OCI-LY1 (cell line): ENCODE measurements around the gene GPX3.

Experiments used
- CTCF ChIP-seq: fragments of 200-600 bp; sonication (generic), shearing (Covaris generic); IDR thresholded peaks from 2 replicates; pipeline ENCODE4 v1.5.1; 2017; ENCODE audit warnings: mild to moderate bottlenecking, antibody characterized with exemption, low read length, moderate library complexity, mixed read lengths
- EZH2 ChIP-seq: fragments of 200-600 bp; sonication (generic), shearing (Covaris generic); IDR thresholded peaks from 2 replicates; pipeline ENCODE4 v1.8.0; 2017; ENCODE audit warnings: borderline replicate concordance, mixed run types, mild to moderate bottlenecking, antibody characterized with exemption, low read length, moderate library complexity, mixed read lengths

DNA sequence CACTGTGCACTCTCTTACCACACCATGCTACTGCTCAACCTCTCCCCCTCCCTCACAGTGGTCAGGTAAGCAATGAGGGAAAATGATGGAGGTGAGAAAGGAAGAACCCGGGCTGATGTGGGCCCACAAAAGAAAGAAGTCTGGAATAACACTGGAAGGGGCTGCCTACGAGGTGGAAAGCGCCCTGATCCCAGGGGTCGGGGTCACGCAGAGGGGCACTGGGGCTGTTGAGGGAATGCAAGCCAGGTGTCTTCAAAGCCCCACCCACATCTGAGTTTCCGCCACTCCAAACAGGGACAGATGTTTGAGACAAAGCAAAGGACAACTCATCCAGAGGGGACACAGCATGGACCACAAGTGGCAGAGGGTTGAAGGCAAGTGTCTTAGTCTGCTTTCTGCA lies 56.2 kb downstream of the GPX3 start:
- TF ChIP-seq CTCF (no peak), EZH2 (no peak)
